Germinal center (tissue), 1 donor: ENCODE measurements around the gene BIN2.
"Not testable (repeated sequence)": the region's sequence is repeated elsewhere in the genome, so short reads cannot be mapped to it uniquely, and the experiment has no call there.

Experiments
- DNase-seq: peaks from one replicate; pipeline ENCODE4 v3.0.0; 2012; ENCODE audit warnings: mixed read lengths, low spot score

BIN2 gene

GRCh38 chr12:51345681-51346080 lies 21.7 kb upstream of the BIN2 start:
- no peak for DNase-seq

- no peak for DNase-seq
Observed at GRCh38 chr12:51343201-51343600, 19.2 kb upstream of the BIN2 start.

- DNase-seq, result no peak
Observed at GRCh38 chr12:51342416-51342815, 18.4 kb upstream of the BIN2 start.

DNA sequence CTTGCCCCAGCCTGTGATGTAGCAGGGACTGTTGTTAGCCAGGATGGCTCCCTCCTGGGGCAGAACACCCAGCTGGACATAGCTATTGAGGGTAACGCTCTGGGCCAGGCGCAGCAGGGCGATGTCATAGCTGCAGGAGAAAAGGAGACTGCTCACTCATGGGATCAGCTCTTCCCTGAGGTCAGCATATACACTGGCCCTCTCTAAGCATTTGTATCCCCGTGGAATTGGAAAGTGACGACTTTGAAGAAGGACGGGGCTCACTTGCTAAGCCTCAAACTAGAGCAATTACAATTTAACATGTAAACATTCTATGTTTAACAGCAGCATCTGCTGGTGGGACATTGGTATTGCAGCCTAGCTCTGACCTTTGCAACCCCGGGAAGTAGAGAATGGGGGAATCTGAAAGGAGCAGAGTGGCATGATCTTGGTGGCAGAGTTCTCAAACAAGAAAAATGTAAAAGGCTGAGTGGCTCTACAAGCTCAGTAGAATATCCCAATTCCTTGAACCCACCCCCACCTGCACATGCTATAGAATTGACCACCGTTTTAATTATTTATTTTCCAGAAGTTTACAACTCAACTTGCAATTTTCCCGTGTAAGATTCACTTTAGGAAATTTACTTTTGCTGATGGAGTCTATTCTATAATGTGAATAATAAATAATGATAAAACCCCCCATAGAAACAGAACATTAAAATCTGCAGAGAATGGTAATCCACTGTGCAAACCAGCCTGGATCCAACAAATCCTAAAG lies 17.5 kb upstream of the BIN2 start:
- peak; percentile 69 for DNase-seq

GRCh38 chr12:51339750-51340149 lies 15.8 kb upstream of the BIN2 start:
- no peak for DNase-seq

GRCh38 chr12:51337336-51337735 lies 13.4 kb upstream of the BIN2 start:
- not testable (repeated sequence) for DNase-seq

GRCh38 chr12:51335931-51336330 lies 12.0 kb upstream of the BIN2 start:
- DNase-seq, result no peak

DNA sequence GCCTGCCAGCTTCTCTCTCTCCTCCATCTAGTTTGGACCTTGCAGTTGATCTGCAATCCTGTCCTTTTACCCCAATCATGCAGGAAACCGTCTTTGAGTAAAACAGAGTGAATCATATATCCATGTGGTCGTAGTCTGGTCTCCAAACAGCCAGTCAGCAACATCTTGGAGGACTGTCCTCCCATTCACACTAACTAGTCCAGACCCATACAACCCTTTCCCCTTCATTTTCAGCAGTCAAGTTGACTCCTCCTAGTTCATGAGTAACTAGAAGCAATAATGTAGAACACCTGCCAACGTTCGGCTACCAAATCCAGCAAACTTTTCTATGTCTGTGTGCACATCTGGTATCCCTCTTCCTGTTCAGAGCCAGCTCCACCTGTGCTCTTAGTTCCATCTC lies 10.8 kb upstream of the BIN2 start:
- DNase-seq, result no peak

DNA sequence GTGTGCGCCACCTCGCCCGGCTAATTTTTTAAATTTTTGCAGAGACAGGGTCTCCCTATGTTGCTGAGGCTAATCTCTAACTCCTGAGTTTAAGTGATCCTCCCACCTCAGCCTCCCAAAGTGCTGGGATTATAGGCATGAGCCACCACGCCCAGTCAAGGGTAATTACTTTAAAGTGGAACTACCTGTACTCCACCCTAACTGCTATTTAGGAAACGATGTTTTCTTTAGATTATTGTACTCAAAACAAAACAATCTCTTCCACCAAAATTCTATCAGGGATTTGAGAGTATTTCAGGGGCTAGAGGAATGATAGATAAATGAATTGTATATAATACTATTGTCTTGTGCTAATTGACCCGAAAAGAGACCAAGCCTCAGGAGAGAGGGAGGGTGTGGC lies 9.6 kb upstream of the BIN2 start:
- no peak for DNase-seq

GRCh38 chr12:51330186-51330585 lies 6.2 kb upstream of the BIN2 start:
- no peak for DNase-seq

- DNase-seq, result no peak
Observed at GRCh38 chr12:51329742-51330141, 5.8 kb upstream of the BIN2 start.

GRCh38 chr12:51328587-51328986 lies 4.6 kb upstream of the BIN2 start:
- no peak for DNase-seq

GRCh38 chr12:51326698-51327439 lies 2.9 kb upstream of the BIN2 start:
- DNase-seq, result peak; percentile 69

GRCh38 chr12:51324953-51325352 lies 979 bp upstream of the BIN2 start:
- no peak for DNase-seq

- DNase-seq, result peak; percentile 57
Observed at GRCh38 chr12:51323317-51323960, 535 bp downstream of the BIN2 start.

- no peak for DNase-seq
Observed at GRCh38 chr12:51322452-51322851, 1.5 kb downstream of the BIN2 start.

DNA sequence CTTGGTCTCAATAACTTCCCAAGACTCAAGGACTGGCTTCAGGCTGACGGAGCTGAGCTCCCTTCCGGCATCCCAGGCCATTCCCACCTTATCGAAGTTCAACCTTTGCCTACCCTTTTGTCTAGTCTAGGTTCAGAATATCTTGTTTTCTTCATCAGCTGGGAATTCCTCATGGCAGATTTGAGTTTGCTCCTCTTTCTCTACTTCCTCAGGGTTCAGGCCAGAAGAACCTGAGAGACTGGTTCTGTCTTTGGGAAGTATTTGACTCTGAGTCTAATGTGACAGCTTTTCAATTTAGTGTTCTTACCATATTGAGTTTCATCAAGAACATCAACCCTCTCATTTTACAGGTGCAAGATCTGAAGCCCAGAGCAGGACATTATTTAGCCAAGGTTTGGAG lies 2.1 kb downstream of the BIN2 start:
- DNase-seq, result no peak

DNA sequence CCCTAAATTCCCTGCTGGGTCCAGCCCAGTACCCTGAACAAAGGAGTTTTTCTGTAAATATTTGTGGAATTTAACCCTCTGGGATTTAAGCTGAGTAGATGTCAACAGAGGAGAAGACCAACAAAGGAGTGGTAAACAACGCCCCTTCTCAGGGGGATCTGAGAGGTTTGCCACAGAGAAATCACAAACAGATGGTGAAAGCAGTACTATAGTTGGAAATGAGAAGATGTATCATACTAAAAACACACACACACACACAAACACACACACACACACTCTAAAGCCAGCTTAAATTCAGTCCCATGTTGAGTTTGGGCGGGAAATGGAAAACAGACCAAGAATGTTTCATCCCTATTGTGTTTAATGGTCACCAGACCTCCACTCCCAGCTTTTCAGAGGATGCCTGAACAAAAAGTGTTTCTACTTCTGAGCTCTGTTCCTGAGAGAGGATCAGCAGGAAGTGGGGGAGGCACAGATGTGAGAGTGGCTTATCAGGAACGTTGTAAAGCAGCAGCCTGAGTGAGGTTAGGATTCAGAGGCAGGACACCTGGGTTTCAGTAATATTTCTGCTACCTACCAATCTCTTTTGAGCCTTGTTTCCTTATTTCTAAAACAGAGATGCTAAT lies 3.2 kb downstream of the BIN2 start:
- no peak for DNase-seq

- DNase-seq, result no peak
Observed at GRCh38 chr12:51320311-51320694, 3.7 kb downstream of the BIN2 start.

- DNase-seq, result no peak
Observed at GRCh38 chr12:51318846-51319599, 5.0 kb downstream of the BIN2 start.

GRCh38 chr12:51318057-51318806 lies 5.7 kb downstream of the BIN2 start:
- DNase-seq, result not testable (repeated sequence)
